ENCODE data around the gene UTP20. TPM values are rescaled to one million over a fixed set of nuclear protein-coding genes. Genes with fewer than 3 reads are reported as not detected.
"Not testable (repeated sequence)": the region's sequence is repeated elsewhere in the genome, so short reads cannot be mapped to it uniquely, and the experiment has no call there.

UTP20 gene
- total RNA-seq, 3 donors from 2014 or later, result 12.5 to 24.4 (median 17.0) TPM

DNA sequence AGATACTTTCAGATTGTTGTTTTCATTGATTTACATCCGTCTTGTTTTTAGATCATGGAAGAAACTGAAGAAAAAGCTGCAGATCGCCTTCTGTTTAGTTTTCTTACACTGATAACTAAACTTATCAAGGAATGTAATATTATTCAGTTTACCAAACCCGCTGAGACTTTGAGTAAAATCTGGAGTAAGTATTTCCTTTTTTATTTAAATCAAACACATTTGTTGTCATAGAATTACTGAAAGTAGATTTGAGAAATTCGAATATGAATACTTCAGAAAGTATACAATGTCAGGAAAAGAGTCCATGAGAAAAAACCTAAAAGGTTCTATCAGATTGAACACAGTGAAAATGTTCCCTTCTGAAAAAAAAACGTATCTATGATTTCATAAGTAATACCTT is 95.7 kb downstream of the UTP20 start:
- Histone ChIP-seq H3K9me3 (no peaks in the 10 kb centered on the region), H3K36me3 (peaks cover 9% of the 10 kb centered on the region), H3K27ac (no peak overlapping the region), H3K4me1 (no peaks in the 10 kb centered on the region), H3K27me3 (no peaks in the 10 kb centered on the region), H3K4me3 (no peak overlapping the region)
- intact Hi-C loops (cut with DNase I; ENCODE audit: low total_unique reads), result no loop called here
- no peak for DNase-seq (ENCODE audit: low spot score in 2 of 2)
- TF ChIP-seq POLR2A (IDR thresholded peaks at IDR 0.05) (no peak), POLR2AphosphoS5 (IDR thresholded peaks at IDR 0.05) (no peak)
- TF ChIP-seq, protein P1, sequence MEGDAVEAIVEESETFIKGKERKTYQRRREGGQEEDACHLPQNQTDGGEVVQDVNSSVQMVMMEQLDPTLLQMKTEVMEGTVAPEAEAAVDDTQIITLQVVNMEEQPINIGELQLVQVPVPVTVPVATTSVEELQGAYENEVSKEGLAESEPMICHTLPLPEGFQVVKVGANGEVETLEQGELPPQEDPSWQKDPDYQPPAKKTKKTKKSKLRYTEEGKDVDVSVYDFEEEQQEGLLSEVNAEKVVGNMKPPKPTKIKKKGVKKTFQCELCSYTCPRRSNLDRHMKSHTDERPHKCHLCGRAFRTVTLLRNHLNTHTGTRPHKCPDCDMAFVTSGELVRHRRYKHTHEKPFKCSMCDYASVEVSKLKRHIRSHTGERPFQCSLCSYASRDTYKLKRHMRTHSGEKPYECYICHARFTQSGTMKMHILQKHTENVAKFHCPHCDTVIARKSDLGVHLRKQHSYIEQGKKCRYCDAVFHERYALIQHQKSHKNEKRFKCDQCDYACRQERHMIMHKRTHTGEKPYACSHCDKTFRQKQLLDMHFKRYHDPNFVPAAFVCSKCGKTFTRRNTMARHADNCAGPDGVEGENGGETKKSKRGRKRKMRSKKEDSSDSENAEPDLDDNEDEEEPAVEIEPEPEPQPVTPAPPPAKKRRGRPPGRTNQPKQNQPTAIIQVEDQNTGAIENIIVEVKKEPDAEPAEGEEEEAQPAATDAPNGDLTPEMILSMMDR (IDR thresholded peaks at IDR 0.05), result no peak

DNA sequence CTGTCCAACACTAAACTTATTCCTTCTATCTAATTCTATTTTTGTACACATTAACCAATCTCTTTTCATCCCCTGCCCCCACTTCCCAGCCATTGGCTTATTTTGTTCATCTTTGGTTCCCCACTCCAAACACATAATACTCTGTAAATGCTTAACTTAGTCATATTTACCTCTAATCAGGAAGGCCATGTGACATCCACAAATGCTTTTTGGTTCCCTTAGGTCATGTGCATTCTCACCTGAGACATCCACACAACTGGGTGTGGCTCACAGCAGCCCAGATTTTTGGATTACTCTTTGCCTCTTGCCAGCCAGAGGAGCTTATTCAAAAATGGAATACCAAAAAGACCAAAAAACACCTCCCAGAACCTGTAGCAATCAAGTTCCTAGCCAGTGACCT is 99.2 kb downstream of the UTP20 start:
- no peak for DNase-seq (ENCODE audit: low spot score in 2 of 2)
- intact Hi-C loops (cut with DNase I; ENCODE audit: low total_unique reads), result no loop called here
- Histone ChIP-seq H3K27me3 (no peaks in the 10 kb centered on the region), H3K4me1 (no peaks in the 10 kb centered on the region), H3K9me3 (no peaks in the 10 kb centered on the region), H3K4me3 (no peak overlapping the region), H3K36me3 (peaks cover 5% of the 10 kb centered on the region), H3K27ac (no peak overlapping the region)
- TF ChIP-seq POLR2A (IDR thresholded peaks at IDR 0.05) (no peak), POLR2AphosphoS5 (IDR thresholded peaks at IDR 0.05) (no peak)
- TF ChIP-seq, protein P1 (IDR thresholded peaks at IDR 0.05), result no peak

DNA sequence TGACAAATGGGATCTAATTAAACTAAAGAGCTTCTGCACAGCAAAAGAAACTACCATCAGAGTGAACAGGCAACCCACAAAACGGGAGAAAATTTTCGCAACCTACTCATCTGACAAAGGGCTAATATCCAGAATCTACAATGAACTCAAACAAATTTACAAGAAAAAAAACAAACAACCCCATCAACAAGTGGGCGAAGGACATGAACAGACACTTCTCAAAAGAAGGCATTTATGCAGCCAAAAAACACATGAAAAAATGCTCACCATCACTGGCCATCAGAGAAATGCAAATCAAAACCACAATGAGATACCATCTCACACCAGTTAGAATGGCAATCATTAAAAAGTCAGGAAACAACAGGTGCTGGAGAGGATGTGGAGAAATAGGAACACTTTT is 111.3 kb downstream of the UTP20 start:
- DNase-seq (ENCODE audit: low spot score in 2 of 2); intact Hi-C loops (cut with DNase I; ENCODE audit: low total_unique reads); H3K9me3 ChIP-seq; H3K4me1 ChIP-seq; H3K36me3 ChIP-seq; H3K27ac ChIP-seq; H3K27me3 ChIP-seq; H3K4me3 ChIP-seq: not testable (repeated sequence)

DNA sequence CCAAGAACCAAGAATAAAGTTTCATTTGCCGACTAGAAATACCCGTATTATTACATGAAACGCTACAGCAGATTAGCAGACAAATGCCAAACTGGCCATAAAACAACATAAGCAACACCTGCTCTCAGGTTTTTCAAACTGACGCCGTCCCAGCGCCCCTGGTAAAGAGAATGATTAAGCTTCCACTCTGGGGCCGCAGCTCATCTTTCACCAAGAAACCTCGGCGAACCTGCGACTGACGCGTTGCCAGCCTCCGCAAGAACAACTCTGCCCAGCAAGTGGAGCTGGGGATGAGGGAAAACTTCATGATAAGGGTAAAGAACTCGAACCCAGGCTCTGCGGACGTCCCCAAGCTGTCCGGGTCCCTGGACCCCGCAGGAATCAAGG is 127.1 kb downstream of the UTP20 start:
- intact Hi-C loops (cut with DNase I; ENCODE audit: low total_unique reads), result no loop called here
- Histone ChIP-seq H3K4me1 (peaks cover 0 to 17% of the 10 kb centered on the region in 2 donors), H3K9me3 (no peaks in the 10 kb centered on the region), H3K27me3 (no peaks in the 10 kb centered on the region), H3K4me3 (peak overlapping the region; percentile 66 to 92 (median 88)), H3K36me3 (no peaks in the 10 kb centered on the region), H3K27ac (peak overlapping the region; percentile 95)
- TF ChIP-seq POLR2A (IDR thresholded peaks at IDR 0.05), result no peak
- TF ChIP-seq POLR2AphosphoS5 (IDR thresholded peaks at IDR 0.05), result no peak
- TF ChIP-seq, protein P1 (IDR thresholded peaks at IDR 0.05), result no peak
- DNase-seq (ENCODE audit: low spot score in 2 of 2), result no peak

DNA sequence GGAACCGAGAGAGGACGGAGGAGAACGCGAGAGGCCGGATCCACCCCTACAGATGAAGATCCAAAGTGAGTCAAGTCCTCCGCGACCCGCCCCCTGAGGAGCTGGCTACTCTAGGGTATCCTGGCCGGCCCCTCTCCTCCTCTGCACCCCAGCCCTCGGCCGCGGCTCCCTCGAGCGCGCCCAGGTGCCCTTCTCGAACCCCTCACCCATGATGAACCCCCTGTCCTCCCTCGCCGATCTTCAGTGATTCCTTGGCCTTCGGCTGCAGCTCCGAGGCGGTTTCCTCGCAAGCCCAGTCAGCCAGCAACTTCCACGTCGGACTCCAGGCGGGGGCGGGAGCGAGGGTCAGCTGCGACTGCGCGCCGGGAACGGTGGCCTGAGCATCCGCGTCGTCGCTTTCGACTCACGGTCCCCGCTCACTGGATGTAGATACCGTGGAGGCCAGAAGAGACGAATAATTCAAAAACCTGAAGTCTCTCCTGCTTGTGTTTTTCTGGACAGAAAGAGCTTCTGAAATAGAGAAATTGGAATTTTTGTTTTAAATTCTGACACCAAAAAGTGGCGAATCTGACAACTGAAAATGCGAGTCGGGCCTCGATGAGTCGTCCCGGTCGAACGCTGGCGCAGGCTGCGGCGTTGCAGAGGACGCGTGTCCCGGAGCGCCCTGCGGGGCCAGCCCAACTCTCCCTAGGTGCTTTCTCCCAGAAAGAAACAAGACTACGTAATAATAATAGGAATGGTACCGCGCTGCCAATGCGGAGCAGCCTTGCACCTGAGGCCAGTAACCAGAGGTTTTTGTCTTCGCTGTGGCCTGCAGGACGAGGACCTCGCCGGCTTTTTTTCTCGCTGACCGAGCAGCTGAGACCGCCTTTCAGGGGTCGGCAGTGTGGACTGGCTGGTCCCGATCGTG is 127.8 kb downstream of the UTP20 start, which contains the start of gene ARL1:
Gene ARL1, minus strand, starts transcription at position 337 of the 910 bp plus-strand sequence. Its CDS starts 127 bp downstream, at position 210.
- H3K27ac ChIP-seq, result peak within 1 kb of the TSS; percentile 95
- H3K9me3 ChIP-seq, result no peaks in the 10 kb centered on the region
- TF ChIP-seq POLR2A (IDR thresholded peaks at IDR 0.05) (no peak), POLR2AphosphoS5 (IDR thresholded peaks at IDR 0.05) (peak; percentile 15 to 70 (median 42))
- TF ChIP-seq, protein P1 (IDR thresholded peaks at IDR 0.05), result peak in 1 of 3 donors; percentile 9
- intact Hi-C loops (cut with DNase I; ENCODE audit: low total_unique reads), result no loop called here
- H3K36me3 ChIP-seq, result no peaks in the 10 kb centered on the region
- peak; percentile 70 to 83 for DNase-seq (ENCODE audit: low spot score in 2 of 2)
- peak within 1 kb of the TSS; percentile 66 to 92 (median 88) for H3K4me3 ChIP-seq
- H3K4me1 ChIP-seq, result peaks cover 0 to 17% of the 10 kb centered on the region in 2 donors
- no peaks in the 10 kb centered on the region for H3K27me3 ChIP-seq

DNA sequence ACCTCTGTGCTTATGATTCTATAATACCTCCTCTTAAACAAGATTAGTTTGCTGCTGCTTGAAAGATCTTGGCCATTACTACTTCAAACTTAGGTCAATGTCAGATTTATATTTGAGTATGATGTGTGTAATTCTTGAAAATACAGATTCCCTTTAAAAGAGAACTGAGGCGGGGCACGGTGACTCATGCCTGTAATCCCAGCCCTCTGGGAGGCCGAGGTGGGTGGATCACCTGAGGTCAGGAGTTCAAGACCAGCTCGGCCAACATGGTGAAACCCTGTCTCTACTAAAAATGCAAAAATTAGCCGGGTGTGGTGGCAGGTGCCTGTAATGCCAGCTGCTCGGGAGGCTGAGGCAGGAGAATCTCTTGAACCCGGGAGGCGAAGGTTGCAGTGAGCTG is 130.3 kb downstream of the UTP20 start:
- peaks cover 0 to 14% of the 10 kb centered on the region in 2 donors for H3K4me1 ChIP-seq
- H3K36me3 ChIP-seq; H3K27ac ChIP-seq; H3K4me3 ChIP-seq; intact Hi-C loops (cut with DNase I; ENCODE audit: low total_unique reads); H3K9me3 ChIP-seq; H3K27me3 ChIP-seq; DNase-seq (ENCODE audit: low spot score in 2 of 2): not testable (repeated sequence)
